HepG2 (cell line): ENCODE results near the gene KCTD4. TPM values are rescaled to one million over a fixed set of nuclear protein-coding genes. Genes with fewer than 3 reads are reported as not detected.
"Not testable (repeated sequence)": the region's sequence is repeated elsewhere in the genome, so short reads cannot be mapped to it uniquely, and the experiment has no call there.

ENCODE experiments used
- ATAC-seq: fragments of 200-7000 bp; cut with Tn5 transposase; 3 replicates; pipeline ENCODE4 v1.9.1; 2020; ENCODE audit warnings: mild to moderate bottlenecking, moderate library complexity
- BruUV-seq: library from RNA; stranded (reverse); fragments of 400-500 nt; replicated peaks from 2 replicates; lab custom pipeline; 2021; lab: Mats Ljungman, UMichigan
- CTCF ChIA-PET: fragments of 300-600 bp; formaldehyde crosslinking; extraction: SDS; loops from one replicate; lab custom pipeline; 2021; ENCODE audit warnings: low total read pairs, inconsistent platforms, low intra/inter-chr PET ratio; lab: Yijun Ruan, JAX
- POLR2A ChIA-PET: fragments of 350-600 bp; sonication (Branson Sonifier 250); formaldehyde crosslinking; loops from one replicate; lab custom pipeline; 2020; ENCODE audit warnings: antibody characterized with exemption, inconsistent platforms; lab: Yijun Ruan, JAX
- DNase-seq: peaks from one replicate; pipeline ENCODE4 v3.0.0-alpha.2; 2015; ENCODE audit warnings: low spot score
- FAIRE-seq: peaks from 3 replicates; lab custom pipeline; 2011; peaks lifted over from hg19 to GRCh38; lab: Jason Lieb, UNC
- H2AFZ ChIP-seq: one replicate; pipeline ENCODE4 v1.6.1; 2011; ENCODE audit warnings: low read length, inconsistent platforms
- H3K27ac ChIP-seq: fragments of 300-600 bp; 3 replicates; pipeline ENCODE4 v1.8.0; 2011; ENCODE audit warnings: mixed run types, mild to moderate bottlenecking, mixed read lengths, low read length, inconsistent platforms; ENCODE audit not compliant: insufficient read depth; ENCODE audit errors: extremely low read length
- H3K27me3 ChIP-seq, 2 experiments: fragments of 200-600 bp in 1 of 2; 2 replicates in 1 of 2; 3 replicates in 1 of 2; pipeline versions ENCODE4 v1.6.0 to v1.8.0; 2011; ENCODE audit warnings: low read length in 2 of 2, mild to moderate bottlenecking in 2 of 2, moderate library complexity in 2 of 2, inconsistent platforms in 1 of 2; ENCODE audit not compliant: insufficient read depth in 2 of 2, control insufficient read depth in 1 of 2
- H3K36me3 ChIP-seq, 2 experiments: fragments of 200-600 bp in 1 of 2; replicated peaks in 1 of 2; 2 replicates in 1 of 2; 3 replicates in 1 of 2; pipeline versions ENCODE4 v1.5.1 to v1.8.0; 2011; ENCODE audit warnings: low read length in 2 of 2, inconsistent platforms in 1 of 2; ENCODE audit not compliant: insufficient read depth in 2 of 2, control insufficient read depth in 1 of 2
- H3K4me1 ChIP-seq: 2 replicates; pipeline ENCODE4 v1.5.1; 2012; ENCODE audit warnings: low read length, inconsistent platforms; ENCODE audit not compliant: insufficient read depth
- H3K4me2 ChIP-seq: 2 replicates; pipeline ENCODE4 v1.6.0; 2011; ENCODE audit warnings: low read depth, low read length, inconsistent platforms
- H3K4me3 ChIP-seq, 3 experiments: fragments of 200-600 bp in 1 of 3; sonication (generic), shearing (Covaris generic) in 1 of 3; replicated peaks in 1 of 3; 2 replicates each; pipeline ENCODE4 v1.5.1; 2011 to 2016; ENCODE audit warnings: low read length in 3 of 3, inconsistent platforms in 2 of 3, low read depth in 2 of 3, mild to moderate bottlenecking in 2 of 3, control low read depth in 1 of 3, mixed read lengths in 1 of 3; ENCODE audit not compliant: insufficient read depth in 1 of 3
- H3K79me2 ChIP-seq: one replicate; pipeline ENCODE4 v1.6.1; 2011; ENCODE audit warnings: low read length, inconsistent platforms; ENCODE audit not compliant: insufficient read depth
- H3K9ac ChIP-seq: 2 replicates; pipeline ENCODE4 v1.6.0; 2011; ENCODE audit warnings: mild to moderate bottlenecking, low read depth, low read length, inconsistent platforms; ENCODE audit not compliant: insufficient read depth
- H3K9me3 ChIP-seq: 2 replicates; pipeline ENCODE4 v1.5.1; 2012; ENCODE audit warnings: mild to moderate bottlenecking, low read length
- H4K20me1 ChIP-seq: 2 replicates; pipeline ENCODE4 v1.6.0; 2011; ENCODE audit warnings: inconsistent platforms, mild to moderate bottlenecking, low read length, moderate library complexity; ENCODE audit not compliant: insufficient read depth
- REXO4 ChIP-seq: sonication (generic); formaldehyde crosslinking; IDR thresholded peaks from 2 replicates; pipeline ENCODE4 v1.8.0; 2022; ENCODE audit warnings: missing genetic modification reagents, mild to moderate bottlenecking, borderline replicate concordance
- SAFB2 ChIP-seq: sonication (generic); formaldehyde crosslinking; IDR thresholded peaks from 2 replicates; pipeline ENCODE4 v1.5.1; 2020; ENCODE audit warnings: missing genetic modification reagents, low read depth, mild to moderate bottlenecking, borderline replicate concordance
- TFDP1 ChIP-seq: IDR thresholded peaks from 2 replicates; pipeline ENCODE4 v1.6.1; 2016; ENCODE audit warnings: missing compliant biosample characterization, missing genetic modification reagents, borderline replicate concordance
- ZMYM3 ChIP-seq: sonication (generic); formaldehyde crosslinking; IDR thresholded peaks from 2 replicates; pipeline ENCODE4 v1.5.1; 2020; ENCODE audit warnings: mild to moderate bottlenecking, missing genetic modification reagents
- WGBS: methylation state at CpG from one replicate; pipeline ENCODE4 v1.1.6; 2017; ENCODE audit warnings: low lambda C conversion rate; 5-methylcytosine and 5-hydroxymethylcytosine counted together
- in situ Hi-C: cut with HindIII; loops from 2 replicates; pipeline ENCODE4 v1.10.0; 2017; ENCODE audit warnings: low pct_unique_long_range_greater_than_20kb; ENCODE audit not compliant: extremely low pct_ligation_motif_present
- intact Hi-C: fragments of 100-400 bp; cut with micrococcal nuclease; formaldehyde crosslinking; loops from one replicate; pipeline ENCODE4 v1.10.0; 2022; ENCODE audit not compliant: unreplicated experiment
- polyA plus RNA-seq, 8 experiments: library from polyadenylated mRNA; depleted of rRNA in 3 of 8; stranded (reverse) in 7 of 8; unstranded in 1 of 8; fragments of >200 nt; fragmentation: Illumina TruSeq in 4 of 8; extraction: Trizol in 4 of 8; gene quantifications; 2 replicates each; pipeline versions ENCODE4 v1.2.1 to v1.2.3, GENCODE V29; 2011 to 2016; ENCODE audit warnings: low read depth in 4 of 8, missing spikeins in 1 of 8, mixed read lengths in 1 of 8; ENCODE audit not compliant: insufficient read depth in 1 of 8
- total RNA-seq, 5 experiments: library from RNA; depleted of rRNA; stranded (reverse); fragments of >200 nt; fragmentation: Illumina TruSeq; extraction: Trizol; gene quantifications; 2 replicates each; pipeline ENCODE4 v1.2.3, GENCODE V29; 2016; ENCODE audit warnings: low read depth in 1 of 5
- TF ChIP-seq, protein P1 (sequence below): sonication (generic); formaldehyde crosslinking; conservative IDR thresholded peaks from 2 replicates; pipeline ENCODE4 v1.8.0; 2022; ENCODE audit warnings: mild to moderate bottlenecking, moderate library complexity, missing genetic modification reagents

The KCTD4 gene
- total and polyA plus RNA-seq, 2 of the 13 experiments (the other 11 are each of a cell fraction or from before 2014, with no cell fraction given), result not detected

GRCh38 chr13:45189077-45189476, 11.8 kb downstream of the KCTD4 start:
- H3K79me2 ChIP-seq, BruUV-seq, H3K4me1 ChIP-seq, intact Hi-C loops, H3K9ac ChIP-seq, H3K4me2 ChIP-seq, H3K27me3 ChIP-seq, H3K36me3 ChIP-seq, H3K27ac ChIP-seq, DNase-seq, H3K9me3 ChIP-seq, in situ Hi-C loops, H2AFZ ChIP-seq, H4K20me1 ChIP-seq, FAIRE-seq, H3K4me3 ChIP-seq, POLR2A ChIA-PET, ATAC-seq, CTCF ChIA-PET: not testable (repeated sequence)
- 97% methylated on average over 4 of the region's 4 CpGs for WGBS

- in situ Hi-C loops (no loop called here), intact Hi-C loops (no loop called here)
- FAIRE-seq, result no peak
- CTCF ChIA-PET, result no interaction called here
- no peak for DNase-seq
- POLR2A ChIA-PET, result interaction anchor here (0.6 kb wide), 1 partner anchor 32 kb away, joined by 4 read pairs; no protein-coding TSS in a partner anchor
- 96% methylated on average over 2 of the region's 2 CpGs for WGBS
- no peak overlapping the region for H2AFZ ChIP-seq
- H3K4me1 ChIP-seq, result peaks cover 1% of the 10 kb centered on the region
- H3K36me3 ChIP-seq, result peaks cover 0 to 8% of the 10 kb centered on the region in 2 experiments; a peak in 1 of 5 replicates
- no peak overlapping the region for H3K4me3 ChIP-seq
- H3K27me3 ChIP-seq, result no peaks in the 10 kb centered on the region
- no peaks in the 10 kb centered on the region for H4K20me1 ChIP-seq
- ATAC-seq, result no peak
- H3K9me3 ChIP-seq, result no peaks in the 10 kb centered on the region
- H3K27ac ChIP-seq, result no peak overlapping the region
- H3K4me2 ChIP-seq, result no peak overlapping the region
- H3K79me2 ChIP-seq, result peaks cover under 1% of the 10 kb centered on the region
- no peak overlapping the region for H3K9ac ChIP-seq
- TF ChIP-seq, protein P1, sequence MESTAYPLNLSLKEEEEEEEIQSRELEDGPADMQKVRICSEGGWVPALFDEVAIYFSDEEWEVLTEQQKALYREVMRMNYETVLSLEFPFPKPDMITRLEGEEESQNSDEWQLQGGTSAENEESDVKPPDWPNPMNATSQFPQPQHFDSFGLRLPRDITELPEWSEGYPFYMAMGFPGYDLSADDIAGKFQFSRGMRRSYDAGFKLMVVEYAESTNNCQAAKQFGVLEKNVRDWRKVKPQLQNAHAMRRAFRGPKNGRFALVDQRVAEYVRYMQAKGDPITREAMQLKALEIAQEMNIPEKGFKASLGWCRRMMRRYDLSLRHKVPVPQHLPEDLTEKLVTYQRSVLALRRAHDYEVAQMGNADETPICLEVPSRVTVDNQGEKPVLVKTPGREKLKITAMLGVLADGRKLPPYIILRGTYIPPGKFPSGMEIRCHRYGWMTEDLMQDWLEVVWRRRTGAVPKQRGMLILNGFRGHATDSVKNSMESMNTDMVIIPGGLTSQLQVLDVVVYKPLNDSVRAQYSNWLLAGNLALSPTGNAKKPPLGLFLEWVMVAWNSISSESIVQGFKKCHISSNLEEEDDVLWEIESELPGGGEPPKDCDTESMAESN, result no peak
- TF ChIP-seq ZMYM3 (CRISPR knock-in tag) (no peak), TFDP1 (CRISPR knock-in tag) (no peak), REXO4 (CRISPR knock-in tag) (no peak), SAFB2 (no peak)
- no TSS peak for BruUV-seq
These were observed 15.6 kb downstream of the KCTD4 start for GRCh38 chr13:45185286-45185685.
